HEK293T (cell line): ENCODE measurements around the gene EVPLL.

Experiments
- ARNT ChIP-seq: fragments of 450-650 bp; IDR thresholded peaks from 2 replicates; pipeline ENCODE4 v1.6.1; 2017; ENCODE audit warnings: mild to moderate bottlenecking
- BHLHE40 ChIP-seq: fragments of 450-650 bp; IDR thresholded peaks from 2 replicates; pipeline ENCODE4 v1.6.1; 2016; ENCODE audit warnings: mild to moderate bottlenecking, moderate library complexity, borderline replicate concordance
- ELF4 ChIP-seq: fragments of 450-650 bp; IDR thresholded peaks from 2 replicates; pipeline ENCODE4 v1.6.1; 2017; ENCODE audit warnings: antibody characterized with exemption
- FOXA1 ChIP-seq: fragments of 450-650 bp; IDR thresholded peaks from 2 replicates; pipeline ENCODE4 v1.6.1; 2016; ENCODE audit warnings: mild to moderate bottlenecking
- FOXK2 ChIP-seq: fragments of 450-650 bp; IDR thresholded peaks from 2 replicates; pipeline ENCODE4 v1.6.1; 2016; ENCODE audit warnings: mild to moderate bottlenecking
- FOXM1 ChIP-seq: fragments of 450-650 bp; IDR thresholded peaks from 2 replicates; pipeline ENCODE4 v1.6.1; 2017; ENCODE audit warnings: mild to moderate bottlenecking, borderline replicate concordance
- HDGF ChIP-seq: fragments of 450-650 bp; IDR thresholded peaks from 2 replicates; pipeline ENCODE4 v1.6.1; 2017; ENCODE audit warnings: antibody characterized with exemption, borderline replicate concordance
- L3MBTL2 ChIP-seq: fragments of 450-650 bp; conservative IDR thresholded peaks from 2 replicates; pipeline ENCODE4 v1.6.1; 2016; ENCODE audit warnings: mild to moderate bottlenecking
- LEF1 ChIP-seq: fragments of 450-650 bp; IDR thresholded peaks from 2 replicates; pipeline ENCODE4 v1.6.1; 2017; ENCODE audit warnings: mild to moderate bottlenecking, borderline replicate concordance
- SUZ12 ChIP-seq: fragments of 450-650 bp; IDR thresholded peaks from 2 replicates; pipeline ENCODE4 v1.6.1; 2016; ENCODE audit warnings: mild to moderate bottlenecking
- TARDBP ChIP-seq: fragments of 450-650 bp; IDR thresholded peaks from 2 replicates; pipeline ENCODE4 v1.6.1; 2016
- ZNF384 ChIP-seq: fragments of 450-650 bp; IDR thresholded peaks from 2 replicates; pipeline ENCODE4 v1.6.1; 2016

DNA sequence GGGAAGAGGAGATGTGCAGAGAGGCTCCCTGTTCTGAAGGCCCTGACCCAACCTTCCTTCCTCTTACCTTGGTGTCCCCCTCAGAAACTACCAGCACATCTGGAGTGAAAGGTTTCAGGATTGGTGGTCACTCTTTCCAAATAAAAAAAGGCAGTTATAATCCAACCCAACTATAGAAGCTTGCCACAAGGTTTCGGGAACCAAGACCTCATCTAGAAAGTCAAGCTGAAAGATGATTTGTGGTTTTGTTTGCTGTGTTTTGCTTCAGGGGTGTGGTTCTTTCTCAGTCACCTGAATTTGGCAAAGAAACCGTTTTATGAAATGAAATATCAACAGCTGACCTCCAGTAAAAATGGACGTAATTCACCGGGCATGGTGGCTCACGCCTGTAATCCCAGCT, 33.6 kb upstream of the EVPLL start:
- TF ChIP-seq L3MBTL2 = no peak
- no peak for TF ChIP-seq FOXK2
- TF ChIP-seq FOXA1 = no peak
- no peak for TF ChIP-seq LEF1
- no peak for TF ChIP-seq FOXM1
- no peak for TF ChIP-seq HDGF
- TF ChIP-seq ELF4 = no peak
- TF ChIP-seq SUZ12 = no peak
- TF ChIP-seq TARDBP = no peak
- TF ChIP-seq BHLHE40 = no peak
- TF ChIP-seq ZNF384 = no peak
- TF ChIP-seq ARNT = no peak
